ENCODE data around the gene ARHGAP26. TPM values are rescaled to one million over a fixed set of nuclear protein-coding genes. Genes with fewer than 3 reads are reported as not detected.

ARHGAP26 gene
- polyA plus RNA-seq, 3 donors: 26.5 to 56.8 (median 28.7) TPM

- Histone ChIP-seq H3K9me3 (replicated peaks in 1 of 2; ENCODE audit: control insufficient read depth in 1 of 2, insufficient read depth in 1 of 2, low read length in 2 of 2) (no peaks in the 10 kb centered on the region), H2AFZ (ENCODE audit: insufficient read depth, low read depth, low read length, poor library complexity, severe bottlenecking) (no peak overlapping the region), H3K79me2 (ENCODE audit: insufficient read depth, low read length) (peaks cover 16% of the 10 kb centered on the region), H3K4me3 (replicated peaks in 1 of 3; ENCODE audit: low read depth in 2 of 3, low read length in 3 of 3) (no peak overlapping the region), H3K4me1 (ENCODE audit: control insufficient read depth in 1 of 2, insufficient read depth in 2 of 2, low read length in 2 of 2) (peaks cover 31 to 42% of the 10 kb centered on the region in 2 donors), H3K27me3 (ENCODE audit: control insufficient read depth in 2 of 2, insufficient read depth in 2 of 2, low read length in 2 of 2) (no peaks in the 10 kb centered on the region), H3K27ac (ENCODE audit: low read depth in 1 of 2, low read length in 2 of 2) (no peak overlapping the region), H4K20me1 (ENCODE audit: insufficient read depth, low read length) (peaks cover 58% of the 10 kb centered on the region), H3K9ac (ENCODE audit: insufficient read depth, low read length, poor library complexity, severe bottlenecking) (no peak overlapping the region), H3K36me3 (replicated peaks in 1 of 2; ENCODE audit: control insufficient read depth in 1 of 2, insufficient read depth in 2 of 2, low read length in 2 of 2) (peaks cover 28 to 60% of the 10 kb centered on the region in 2 donors), H3K4me2 (replicated peaks; ENCODE audit: extremely low read depth, low read length, poor library complexity, severe bottlenecking) (no peak overlapping the region)
- Mint-ChIP-seq H3K27me3 (ENCODE audit: low read depth in 3 of 3) (peaks cover 0 to 3% (median 0%) of the 10 kb centered on the region in 3 donors), H3K9me3 (no peaks in the 10 kb centered on the region), H3K4me3 (no peak overlapping the region), H3K27ac (peak overlapping the region in 4 of 7 donors; percentile 28 to 62 (median 51)), H3K4me1 (peaks cover 44% of the 10 kb centered on the region), H3K36me3 (peaks cover 72 to 73% of the 10 kb centered on the region in 2 donors)
- TF ChIP-seq, protein P1, sequence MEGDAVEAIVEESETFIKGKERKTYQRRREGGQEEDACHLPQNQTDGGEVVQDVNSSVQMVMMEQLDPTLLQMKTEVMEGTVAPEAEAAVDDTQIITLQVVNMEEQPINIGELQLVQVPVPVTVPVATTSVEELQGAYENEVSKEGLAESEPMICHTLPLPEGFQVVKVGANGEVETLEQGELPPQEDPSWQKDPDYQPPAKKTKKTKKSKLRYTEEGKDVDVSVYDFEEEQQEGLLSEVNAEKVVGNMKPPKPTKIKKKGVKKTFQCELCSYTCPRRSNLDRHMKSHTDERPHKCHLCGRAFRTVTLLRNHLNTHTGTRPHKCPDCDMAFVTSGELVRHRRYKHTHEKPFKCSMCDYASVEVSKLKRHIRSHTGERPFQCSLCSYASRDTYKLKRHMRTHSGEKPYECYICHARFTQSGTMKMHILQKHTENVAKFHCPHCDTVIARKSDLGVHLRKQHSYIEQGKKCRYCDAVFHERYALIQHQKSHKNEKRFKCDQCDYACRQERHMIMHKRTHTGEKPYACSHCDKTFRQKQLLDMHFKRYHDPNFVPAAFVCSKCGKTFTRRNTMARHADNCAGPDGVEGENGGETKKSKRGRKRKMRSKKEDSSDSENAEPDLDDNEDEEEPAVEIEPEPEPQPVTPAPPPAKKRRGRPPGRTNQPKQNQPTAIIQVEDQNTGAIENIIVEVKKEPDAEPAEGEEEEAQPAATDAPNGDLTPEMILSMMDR (IDR thresholded peaks at IDR 0.05): peak; percentile 63
- peak in 2 of 3 donors; percentile 37 to 41 for DNase-seq
- intact Hi-C loops (cut with micrococcal nuclease): loop anchor here in 1 of 2 donors (5.0 to 10.0 kb wide), 2 partner anchors 40 to 902 kb away; no protein-coding TSS in a partner anchor
- no CpG with 5 or more reads among the region's 1 CpG for WGBS (ENCODE audit: insufficient coverage)
These were observed 152.2 kb downstream of the ARHGAP26 start for GRCh38 chr5:142922223-142922952.

DNA sequence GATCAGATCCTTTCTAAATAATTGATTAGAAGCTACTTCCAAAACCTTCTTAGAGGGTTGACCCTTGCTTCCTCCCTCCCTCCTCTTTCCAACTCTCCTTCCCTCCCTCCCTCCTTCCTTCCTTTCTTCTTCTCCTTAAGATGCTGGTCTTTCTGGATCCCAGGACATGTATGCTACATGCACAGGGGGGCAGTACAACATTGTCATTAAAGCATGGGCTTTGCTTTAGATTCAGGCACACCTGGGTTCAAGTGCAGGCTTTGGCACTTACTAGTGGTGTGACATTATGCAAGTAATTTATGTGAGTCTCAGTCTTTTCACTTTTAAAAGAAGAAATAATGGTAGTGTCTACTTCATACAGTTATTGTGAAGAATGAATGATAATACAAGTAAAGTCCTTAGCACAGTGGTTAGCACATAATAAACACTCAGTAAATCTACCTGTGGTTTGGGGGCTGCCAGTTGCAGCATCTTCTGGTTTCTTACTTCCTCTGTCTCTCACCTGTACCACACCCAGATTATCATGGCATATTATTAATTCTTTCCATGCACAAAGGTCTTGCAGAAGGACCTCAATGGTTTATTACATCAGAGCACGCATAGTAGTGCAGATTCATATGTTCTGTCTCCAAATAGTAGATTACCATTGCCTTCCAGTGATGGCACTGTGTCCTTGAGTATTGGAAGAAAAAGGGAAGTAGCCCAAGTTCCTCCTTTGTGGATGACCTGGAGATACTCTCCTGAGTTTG, 154.1 kb downstream of the ARHGAP26 start:
- WGBS (ENCODE audit: insufficient coverage): no CpG with 5 or more reads among the region's 1 CpG
- H3K4me3 Mint-ChIP-seq: no peak overlapping the region

More for the DNA sequence above, 154.1 kb downstream of the ARHGAP26 start:
- H3K27ac Mint-ChIP-seq: peak overlapping the region in 6 of 7 donors; percentile 31 to 90 (median 76)
- H3K4me2 ChIP-seq (replicated peaks; ENCODE audit: extremely low read depth, low read length, poor library complexity, severe bottlenecking): no peak overlapping the region
- peaks cover 18 to 57% of the 10 kb centered on the region in 2 donors for H3K36me3 ChIP-seq (replicated peaks in 1 of 2; ENCODE audit: control insufficient read depth in 1 of 2, insufficient read depth in 2 of 2, low read length in 2 of 2)
- no peaks in the 10 kb centered on the region for H3K9me3 Mint-ChIP-seq
- H4K20me1 ChIP-seq (ENCODE audit: insufficient read depth, low read length): peaks cover 70% of the 10 kb centered on the region
- no peak overlapping the region for H2AFZ ChIP-seq (ENCODE audit: insufficient read depth, low read depth, low read length, poor library complexity, severe bottlenecking)
- peaks cover 70 to 75% of the 10 kb centered on the region in 2 donors for H3K36me3 Mint-ChIP-seq
- no peak overlapping the region for H3K4me3 ChIP-seq (replicated peaks in 1 of 3; ENCODE audit: low read depth in 2 of 3, low read length in 3 of 3)
- DNase-seq: peak; percentile 61 to 78 (median 73)
- TF ChIP-seq, protein P1 (IDR thresholded peaks at IDR 0.05): no peak
- peaks cover 20% of the 10 kb centered on the region for H3K79me2 ChIP-seq (ENCODE audit: insufficient read depth, low read length)
- intact Hi-C loops (cut with micrococcal nuclease): loop anchor here in 1 of 2 donors (5.0 to 10.0 kb wide), 2 partner anchors 38 to 900 kb away; no protein-coding TSS in a partner anchor
- H3K9me3 ChIP-seq (replicated peaks in 1 of 2; ENCODE audit: control insufficient read depth in 1 of 2, insufficient read depth in 1 of 2, low read length in 2 of 2): no peaks in the 10 kb centered on the region
- peaks cover 46% of the 10 kb centered on the region for H3K4me1 Mint-ChIP-seq
- peaks cover 0 to 5% (median 4%) of the 10 kb centered on the region in 3 donors for H3K27me3 Mint-ChIP-seq (ENCODE audit: low read depth in 3 of 3)
- no peaks in the 10 kb centered on the region for H3K27me3 ChIP-seq (ENCODE audit: control insufficient read depth in 2 of 2, insufficient read depth in 2 of 2, low read length in 2 of 2)
- H3K27ac ChIP-seq (ENCODE audit: low read depth in 1 of 2, low read length in 2 of 2): peak overlapping the region in 1 of 2 donors; percentile 56
- H3K9ac ChIP-seq (ENCODE audit: insufficient read depth, low read length, poor library complexity, severe bottlenecking): no peak overlapping the region
- peaks cover 27 to 42% of the 10 kb centered on the region in 2 donors for H3K4me1 ChIP-seq (ENCODE audit: control insufficient read depth in 1 of 2, insufficient read depth in 2 of 2, low read length in 2 of 2)
